ENCODE measurements around the gene TUSC1.

DNA sequence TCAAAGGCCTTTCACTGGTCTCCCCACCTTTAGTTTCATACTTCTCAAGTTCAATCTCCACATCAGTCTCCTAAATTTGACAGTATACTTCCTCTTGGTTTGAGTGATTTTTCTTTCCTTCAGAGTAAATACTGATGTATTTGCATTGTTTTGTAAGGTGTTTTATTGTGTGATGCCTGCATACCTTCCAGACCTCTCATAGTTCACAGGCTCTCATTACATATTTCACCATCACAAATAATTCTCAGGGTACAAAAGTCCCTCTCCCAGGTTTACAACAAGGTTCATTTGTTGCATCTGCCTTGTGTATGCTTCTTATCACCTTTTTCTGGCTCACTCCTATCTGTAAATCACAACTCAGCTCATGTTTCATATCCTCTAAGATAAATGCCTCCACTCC, 22.2 kb upstream of the TUSC1 start:
- no peak for TF ChIP-seq POLR2AphosphoS5 (IDR thresholded peaks at IDR 0.05; ENCODE audit: insufficient read depth, low read depth, low read length)
- TF ChIP-seq POLR2A (IDR thresholded peaks at IDR 0.05; ENCODE audit: low read depth, low read length), result no peak

Data from endothelial cell of umbilical vein (primary cell).